Gastroesophageal sphincter (tissue), 4 donors: ENCODE measurements around the gene IRGC. TPM values are rescaled to one million over a fixed set of nuclear protein-coding genes. Genes with fewer than 3 reads are reported as not detected.

ENCODE experiments used
- ATAC-seq: fragments of 150-250 bp; one replicate; pipeline ENCODE4 v1.9.1; 2016; ENCODE audit warnings: mild to moderate bottlenecking, moderate library complexity
- H3K27ac ChIP-seq, 4 donors: fragments of 200-600 bp; sonication (generic) in 3 of 4; 1 replicate in 3 of 4; 2 replicates in 1 of 4; pipeline ENCODE4 v1.5.1; 2016 to 2019
- H3K27me3 ChIP-seq: fragments of 200-600 bp; sonication (generic); one replicate; pipeline ENCODE4 v1.5.1; 2019
- H3K36me3 ChIP-seq, 2 donors: fragments of 200-600 bp; sonication (generic); one replicate each; pipeline ENCODE4 v1.5.1; 2019; ENCODE audit warnings: control low read depth in 1 of 2
- H3K4me1 ChIP-seq, 3 donors: fragments of 200-600 bp; sonication (generic); 1 replicate in 2 of 3; 2 replicates in 1 of 3; pipeline ENCODE4 v1.5.1; 2016 to 2019; ENCODE audit warnings: control low read depth in 2 of 3
- H3K4me3 ChIP-seq, 2 donors: fragments of 200-600 bp; sonication (generic); one replicate each; pipeline ENCODE4 v1.5.1; 2019; ENCODE audit warnings: mild to moderate bottlenecking in 1 of 2, moderate library complexity in 1 of 2
- H3K9me3 ChIP-seq, 3 donors: fragments of 200-600 bp; sonication (generic); one replicate each; pipeline ENCODE4 v1.5.1; 2017 to 2019; ENCODE audit warnings: control low read depth in 2 of 3
- CTCF ChIP-seq, 4 experiments: fragments of 200-600 bp in 2 of 4; fragments of 450-650 bp in 2 of 4; sonication (generic) in 1 of 4; IDR thresholded peaks; one replicate each; pipeline ENCODE4 v1.5.1; 2017 to 2019; ENCODE audit warnings: antibody characterized with exemption in 4 of 4, mild to moderate bottlenecking in 2 of 4, moderate library complexity in 2 of 4
- EP300 ChIP-seq: sonication (generic); formaldehyde crosslinking; IDR thresholded peaks from one replicate; pipeline ENCODE4 v1.6.1; 2017; ENCODE audit warnings: antibody characterized with exemption, mild to moderate bottlenecking
- POLR2A ChIP-seq, 2 donors: fragments of 450-650 bp; IDR thresholded peaks; one replicate each; pipeline ENCODE4 v1.6.1; 2017; ENCODE audit warnings: antibody characterized with exemption in 2 of 2, mild to moderate bottlenecking in 2 of 2, moderate library complexity in 1 of 2
- POLR2AphosphoS5 ChIP-seq: sonication (generic); formaldehyde crosslinking; IDR thresholded peaks from one replicate; pipeline ENCODE4 v1.6.1; 2017; ENCODE audit warnings: antibody characterized with exemption
- WGBS, 2 donors: methylation state at CpG; one replicate each; pipeline ENCODE4 v1.1.5; 2018; ENCODE audit warnings: low coverage in 1 of 2; 5-methylcytosine and 5-hydroxymethylcytosine counted together
- total RNA-seq, 4 donors: library from RNA; depleted of rRNA; stranded (reverse); fragments of >200 nt; gene quantifications; one replicate each; pipeline ENCODE4 v1.1.0, GENCODE V29; 2016

The IRGC gene
- total RNA-seq, 4 donors from 2014 or later: not detected

DNA sequence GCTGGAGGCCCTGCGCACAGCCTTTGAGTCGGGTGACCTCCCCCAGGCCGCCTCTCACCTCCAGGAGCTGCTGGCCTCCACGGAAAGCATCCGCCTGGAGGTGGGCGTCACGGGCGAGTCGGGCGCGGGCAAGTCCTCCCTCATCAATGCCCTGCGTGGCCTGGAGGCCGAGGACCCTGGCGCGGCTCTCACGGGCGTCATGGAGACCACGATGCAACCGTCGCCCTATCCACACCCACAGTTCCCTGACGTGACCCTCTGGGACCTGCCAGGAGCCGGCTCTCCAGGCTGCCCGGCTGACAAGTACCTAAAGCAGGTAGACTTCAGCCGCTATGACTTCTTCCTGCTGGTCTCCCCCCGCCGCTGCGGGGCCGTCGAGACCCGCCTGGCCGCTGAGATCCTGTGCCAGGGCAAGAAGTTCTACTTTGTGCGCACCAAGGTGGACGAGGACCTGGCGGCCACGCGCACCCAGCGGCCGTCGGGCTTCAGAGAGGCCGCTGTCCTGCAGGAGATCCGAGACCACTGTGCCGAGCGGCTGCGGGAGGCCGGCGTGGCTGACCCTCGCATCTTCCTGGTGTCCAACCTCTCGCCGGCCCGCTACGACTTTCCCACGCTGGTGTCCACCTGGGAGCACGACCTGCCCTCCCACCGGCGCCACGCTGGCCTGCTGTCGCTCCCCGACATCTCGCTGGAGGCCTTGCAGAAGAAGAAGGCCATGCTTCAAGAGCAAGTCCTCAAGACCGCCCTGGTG, 2.9 kb downstream of the IRGC start:
- ATAC-seq: no peak
- peaks cover 29% of the 10 kb centered on the region for H3K27me3 ChIP-seq
- no peaks in the 10 kb centered on the region for H3K4me1 ChIP-seq
- TF ChIP-seq POLR2A (IDR thresholded peaks at IDR 0.05) (no peak), POLR2AphosphoS5 (no peak), CTCF (IDR thresholded peaks at IDR 0.05) (no peak), EP300 (no peak)
- no peaks in the 10 kb centered on the region for H3K36me3 ChIP-seq
- no peak overlapping the region for H3K27ac ChIP-seq
- no peak overlapping the region for H3K4me3 ChIP-seq
- no peaks in the 10 kb centered on the region for H3K9me3 ChIP-seq
- no CpG with 5 or more reads among the region's 60 CpGs for WGBS, 2 donors

DNA sequence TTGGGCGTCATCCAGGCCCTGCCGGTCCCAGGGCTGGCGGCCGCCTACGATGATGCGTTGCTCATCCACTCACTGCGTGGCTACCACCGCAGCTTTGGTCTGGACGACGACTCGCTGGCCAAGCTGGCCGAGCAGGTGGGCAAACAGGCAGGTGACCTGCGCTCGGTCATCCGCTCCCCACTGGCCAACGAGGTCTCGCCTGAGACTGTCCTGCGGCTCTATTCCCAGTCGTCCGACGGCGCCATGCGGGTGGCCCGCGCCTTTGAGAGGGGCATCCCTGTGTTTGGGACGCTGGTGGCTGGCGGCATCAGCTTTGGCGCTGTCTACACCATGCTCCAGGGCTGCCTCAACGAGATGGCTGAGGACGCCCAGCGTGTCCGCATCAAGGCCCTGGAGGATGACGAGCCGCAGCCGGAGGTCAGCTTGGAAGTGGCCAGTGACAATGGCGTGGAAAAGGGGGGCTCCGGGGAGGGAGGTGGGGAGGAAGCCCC, 3.5 kb downstream of the IRGC start:
- peaks cover 29% of the 10 kb centered on the region for H3K27me3 ChIP-seq
- TF ChIP-seq CTCF (IDR thresholded peaks at IDR 0.05): no peak
- no peak for TF ChIP-seq POLR2AphosphoS5
- TF ChIP-seq EP300: no peak
- no peak for TF ChIP-seq POLR2A (IDR thresholded peaks at IDR 0.05)
- no peaks in the 10 kb centered on the region for H3K36me3 ChIP-seq
- no peaks in the 10 kb centered on the region for H3K9me3 ChIP-seq
- ATAC-seq: no peak
- H3K27ac ChIP-seq: no peak overlapping the region
- no peak overlapping the region for H3K4me3 ChIP-seq
- 56 to 87% methylated on average over 2 to 11 of the region's 37 CpGs for WGBS, 2 donors
- H3K4me1 ChIP-seq: no peaks in the 10 kb centered on the region

DNA sequence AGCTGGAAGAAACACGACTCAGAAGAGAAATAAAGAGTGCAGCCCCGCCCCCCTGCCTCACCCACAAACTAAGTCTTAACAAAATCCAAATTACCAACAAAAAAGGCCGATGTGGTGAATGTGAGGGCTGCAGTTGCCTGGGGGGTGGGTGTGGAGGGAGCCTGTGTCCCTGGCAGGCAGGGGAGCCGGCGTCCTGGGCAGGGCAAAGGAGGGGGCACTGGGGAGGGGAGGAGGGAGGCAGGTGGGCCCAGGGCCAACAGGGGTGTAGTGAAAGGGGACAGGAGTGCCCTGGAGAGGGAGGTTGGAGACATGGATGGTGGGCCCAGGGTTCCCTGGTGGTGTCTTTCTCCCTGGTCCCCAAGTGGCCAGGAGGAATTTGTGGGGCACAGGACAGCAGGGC, 4.0 kb downstream of the IRGC start:
- WGBS, 2 donors: 35 to 71% methylated on average over 2 to 3 of the region's 5 CpGs
- Histone ChIP-seq H3K27me3 (peaks cover 29% of the 10 kb centered on the region), H3K27ac (no peak overlapping the region), H3K4me1 (no peaks in the 10 kb centered on the region), H3K4me3 (no peak overlapping the region), H3K36me3 (no peaks in the 10 kb centered on the region), H3K9me3 (no peaks in the 10 kb centered on the region)
- ATAC-seq: no peak
- TF ChIP-seq POLR2A (IDR thresholded peaks at IDR 0.05) (no peak), EP300 (no peak), POLR2AphosphoS5 (no peak), CTCF (IDR thresholded peaks at IDR 0.05) (no peak)

DNA sequence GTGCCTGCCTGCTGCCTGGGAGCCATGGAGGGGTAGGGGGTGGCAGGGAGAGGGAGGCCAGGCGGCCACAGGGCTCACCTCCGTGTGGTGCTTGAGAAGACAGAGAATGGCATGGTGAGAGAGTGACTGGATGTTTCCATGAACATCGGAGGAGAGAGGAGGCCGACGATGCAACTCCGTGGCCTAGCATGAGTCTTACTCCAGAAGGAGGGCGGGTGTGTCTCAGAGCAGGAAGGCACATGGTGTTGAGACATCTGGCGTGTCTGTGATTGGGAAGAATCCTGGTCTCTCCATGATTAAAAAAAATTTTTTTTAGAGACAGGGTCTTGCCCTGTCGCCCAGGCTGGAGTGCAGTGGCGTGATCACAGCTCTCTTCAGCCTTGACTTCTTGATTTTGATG, 5.1 kb downstream of the IRGC start:
- ATAC-seq: no peak
- no peaks in the 10 kb centered on the region for H3K9me3 ChIP-seq
- peaks cover 29% of the 10 kb centered on the region for H3K27me3 ChIP-seq
- no peak overlapping the region for H3K4me3 ChIP-seq
- WGBS, 2 donors: 75 to 87% methylated on average over 8 to 10 of the region's 10 CpGs
- H3K27ac ChIP-seq: no peak overlapping the region
- H3K36me3 ChIP-seq: no peaks in the 10 kb centered on the region
- TF ChIP-seq EP300 (no peak), POLR2AphosphoS5 (no peak), POLR2A (IDR thresholded peaks at IDR 0.05) (no peak), CTCF (IDR thresholded peaks at IDR 0.05) (no peak)
- no peaks in the 10 kb centered on the region for H3K4me1 ChIP-seq

- TF ChIP-seq EP300: no peak
- no peak for TF ChIP-seq POLR2A (IDR thresholded peaks at IDR 0.05)
- TF ChIP-seq POLR2AphosphoS5: no peak
- no peak for TF ChIP-seq CTCF (IDR thresholded peaks at IDR 0.05)
- Histone ChIP-seq H3K36me3 (no peaks in the 10 kb centered on the region), H3K27me3 (peaks cover 29% of the 10 kb centered on the region), H3K9me3 (no peaks in the 10 kb centered on the region), H3K4me3 (no peak overlapping the region), H3K4me1 (no peaks in the 10 kb centered on the region), H3K27ac (no peak overlapping the region)
- no peak for ATAC-seq
- 56 to 74% methylated on average over 4 to 5 of the region's 5 CpGs for WGBS, 2 donors
Measured at GRCh38 chr19:43721469-43722048, 5.7 kb downstream of the IRGC start.
